RWPE1 (cell line): ENCODE measurements around the gene PLCXD1.

Experiments used
- CTCF ChIA-PET: fragments of 350-600 bp; sonication (Branson Sonifier 250); formaldehyde crosslinking; extraction: SDS; loops from one replicate; lab custom pipeline; 2021; lab: Yijun Ruan, JAX
- POLR2A ChIA-PET: fragments of 400-600 bp; formaldehyde crosslinking; extraction: SDS; loops from one replicate; lab custom pipeline; 2020; ENCODE audit warnings: antibody characterized with exemption; ENCODE audit not compliant: low non-redundant PET; lab: Yijun Ruan, JAX
- DNase-seq: peaks from one replicate; pipeline ENCODE4 v3.0.0; 2012; ENCODE audit warnings: low spot score
- H3K27ac ChIP-seq: fragments of 450-650 bp; 2 replicates; pipeline ENCODE4 v1.5.1; 2017
- TF ChIP-seq, protein P1 (sequence below): fragments of 450-650 bp; conservative IDR thresholded peaks from 2 replicates; pipeline ENCODE4 v1.5.1; 2017; ENCODE audit warnings: low read depth, mild to moderate bottlenecking

PLCXD1 gene

DNA sequence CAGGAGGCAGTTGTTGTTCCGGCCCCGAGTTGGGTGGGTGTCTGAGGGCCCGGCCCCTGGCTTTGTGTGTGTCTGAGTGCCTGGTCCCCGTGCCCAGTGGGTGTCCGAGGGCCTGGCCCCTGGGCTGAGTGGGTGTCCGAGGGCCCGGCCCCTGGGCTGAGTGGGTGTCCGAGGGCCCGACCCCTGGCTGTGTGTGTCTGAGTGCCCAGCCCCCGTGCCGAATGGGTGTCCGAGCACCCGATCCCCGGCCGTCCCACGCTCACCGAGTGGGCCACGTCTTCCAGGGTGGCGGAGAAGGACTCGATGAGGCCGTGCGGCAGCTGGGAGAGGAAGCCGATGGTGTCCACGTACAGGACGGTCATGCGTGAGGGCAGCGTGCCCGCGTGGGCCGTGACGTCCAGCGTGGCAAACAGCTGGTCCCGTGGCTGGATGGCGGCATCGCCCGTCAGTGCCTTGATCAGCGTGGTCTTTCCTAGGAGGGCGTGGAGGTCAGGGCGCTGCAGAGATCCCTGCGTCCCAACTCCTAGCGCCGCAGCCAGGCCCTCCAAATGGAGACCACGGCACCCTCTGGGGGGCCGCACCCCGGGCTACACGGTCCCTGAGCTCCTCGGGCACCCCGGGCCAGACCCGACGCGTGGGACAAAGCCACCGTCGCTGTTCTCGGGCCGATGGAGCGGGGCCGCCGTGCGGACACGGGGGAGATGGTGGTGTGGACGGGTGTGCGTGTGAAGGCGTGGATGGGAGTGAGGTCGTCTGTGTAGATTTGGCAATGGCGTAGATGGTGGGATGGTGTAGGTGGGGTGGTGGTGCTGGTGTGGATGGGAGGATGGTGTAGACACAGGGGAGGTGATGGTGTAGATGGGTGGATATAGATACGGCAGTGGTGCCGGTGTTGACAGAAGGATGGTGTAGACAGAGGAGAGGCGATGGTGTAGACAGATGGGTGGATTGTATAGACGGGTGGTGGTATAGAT is 30.3 kb downstream of the PLCXD1 start:
- TF ChIP-seq, protein P1, sequence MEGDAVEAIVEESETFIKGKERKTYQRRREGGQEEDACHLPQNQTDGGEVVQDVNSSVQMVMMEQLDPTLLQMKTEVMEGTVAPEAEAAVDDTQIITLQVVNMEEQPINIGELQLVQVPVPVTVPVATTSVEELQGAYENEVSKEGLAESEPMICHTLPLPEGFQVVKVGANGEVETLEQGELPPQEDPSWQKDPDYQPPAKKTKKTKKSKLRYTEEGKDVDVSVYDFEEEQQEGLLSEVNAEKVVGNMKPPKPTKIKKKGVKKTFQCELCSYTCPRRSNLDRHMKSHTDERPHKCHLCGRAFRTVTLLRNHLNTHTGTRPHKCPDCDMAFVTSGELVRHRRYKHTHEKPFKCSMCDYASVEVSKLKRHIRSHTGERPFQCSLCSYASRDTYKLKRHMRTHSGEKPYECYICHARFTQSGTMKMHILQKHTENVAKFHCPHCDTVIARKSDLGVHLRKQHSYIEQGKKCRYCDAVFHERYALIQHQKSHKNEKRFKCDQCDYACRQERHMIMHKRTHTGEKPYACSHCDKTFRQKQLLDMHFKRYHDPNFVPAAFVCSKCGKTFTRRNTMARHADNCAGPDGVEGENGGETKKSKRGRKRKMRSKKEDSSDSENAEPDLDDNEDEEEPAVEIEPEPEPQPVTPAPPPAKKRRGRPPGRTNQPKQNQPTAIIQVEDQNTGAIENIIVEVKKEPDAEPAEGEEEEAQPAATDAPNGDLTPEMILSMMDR, result no peak
- CTCF ChIA-PET, result no interaction called here
- no peak overlapping the region for H3K27ac ChIP-seq
- DNase-seq, result no peak
- POLR2A ChIA-PET, result no interaction called here

DNA sequence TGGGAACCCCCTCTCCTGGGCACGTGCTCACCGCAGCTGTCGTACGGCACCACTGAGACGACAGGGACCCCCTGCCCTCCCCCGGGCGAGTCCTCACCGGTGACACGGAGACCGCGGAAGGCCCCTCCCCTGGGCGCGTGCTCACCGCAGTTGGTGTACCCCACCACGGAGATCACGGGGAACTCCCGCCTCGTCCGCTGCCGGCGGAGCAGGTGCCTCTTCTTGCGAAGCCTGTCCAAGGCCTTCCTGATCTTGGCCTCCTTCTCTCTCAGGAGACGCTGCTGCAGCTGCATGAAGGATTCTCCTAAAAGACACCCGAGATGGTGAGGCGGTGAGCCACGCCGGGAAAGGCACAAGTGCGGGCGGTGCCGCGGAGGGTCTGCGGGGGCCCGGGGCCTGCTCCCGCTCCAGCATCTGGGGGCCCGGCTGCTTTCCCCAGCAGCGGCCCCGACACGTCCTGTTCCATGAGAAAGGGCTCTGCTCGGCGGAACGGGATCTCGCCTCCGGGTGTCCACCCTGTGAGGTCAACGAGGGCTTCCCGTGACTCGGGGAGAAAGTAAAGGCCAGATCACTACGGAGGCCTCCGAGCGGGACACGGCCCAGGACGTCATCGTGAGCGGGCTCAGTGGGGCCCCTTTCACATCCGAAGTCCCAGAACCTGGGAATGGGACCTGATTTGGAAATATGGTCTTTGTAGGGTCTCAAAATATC is 31.6 kb downstream of the PLCXD1 start:
- TF ChIP-seq, protein P1, result no peak
- ChIA-PET POLR2A (no interaction called here), CTCF (no interaction called here)
- no peak for DNase-seq
- H3K27ac ChIP-seq, result no peak overlapping the region

DNA sequence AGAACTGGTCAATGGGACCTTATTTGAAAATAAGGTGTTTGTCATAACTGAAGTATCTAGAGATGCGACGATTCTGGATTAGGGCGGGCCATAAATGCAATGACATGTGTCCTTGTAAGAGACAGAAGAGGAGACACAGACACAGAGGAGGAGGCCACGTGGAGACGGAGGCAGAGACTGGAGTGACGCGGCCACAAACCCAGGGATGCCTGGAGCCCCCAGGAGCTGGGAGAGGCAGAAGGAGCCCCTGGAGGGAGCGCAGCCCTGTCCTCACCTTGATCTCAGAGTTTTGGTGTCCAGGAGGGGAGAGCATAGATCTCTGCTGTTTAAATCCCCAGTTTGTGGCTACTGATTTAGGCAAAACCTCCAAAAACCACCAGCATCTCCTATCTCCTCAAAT is 32.4 kb downstream of the PLCXD1 start:
- no peak for DNase-seq
- CTCF ChIA-PET, result no interaction called here
- 0 out of 2 replicates have a peak overlapping the region, but pooled peaks have one; percentile 4 for H3K27ac ChIP-seq
- POLR2A ChIA-PET, result no interaction called here
- TF ChIP-seq, protein P1, result no peak

DNA sequence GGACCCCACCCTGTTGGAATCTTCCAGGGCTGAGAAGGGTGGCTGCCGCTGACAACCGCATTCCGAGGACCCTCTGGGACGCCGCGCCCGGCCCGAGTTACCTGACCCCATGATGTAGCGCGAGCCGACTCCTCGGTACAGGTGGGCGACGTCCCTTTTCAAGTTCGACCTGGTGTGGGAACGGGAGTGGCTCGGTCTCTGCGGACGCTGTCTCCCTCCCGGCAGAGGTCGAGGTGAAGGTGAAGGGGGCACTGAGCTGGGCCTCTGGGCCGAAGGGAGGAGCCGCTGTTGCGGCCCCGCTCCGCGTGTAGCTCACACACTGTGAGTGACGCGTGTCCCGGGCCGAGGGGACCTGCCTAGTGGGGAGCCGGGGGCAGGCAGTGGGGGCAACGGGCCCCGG is 32.9 kb downstream of the PLCXD1 start:
- ChIA-PET CTCF (no interaction called here), POLR2A (no interaction called here)
- TF ChIP-seq, protein P1, result no peak
- H3K27ac ChIP-seq, result 0 out of 2 replicates have a peak overlapping the region, but pooled peaks have one; percentile 4
- no peak for DNase-seq

DNA sequence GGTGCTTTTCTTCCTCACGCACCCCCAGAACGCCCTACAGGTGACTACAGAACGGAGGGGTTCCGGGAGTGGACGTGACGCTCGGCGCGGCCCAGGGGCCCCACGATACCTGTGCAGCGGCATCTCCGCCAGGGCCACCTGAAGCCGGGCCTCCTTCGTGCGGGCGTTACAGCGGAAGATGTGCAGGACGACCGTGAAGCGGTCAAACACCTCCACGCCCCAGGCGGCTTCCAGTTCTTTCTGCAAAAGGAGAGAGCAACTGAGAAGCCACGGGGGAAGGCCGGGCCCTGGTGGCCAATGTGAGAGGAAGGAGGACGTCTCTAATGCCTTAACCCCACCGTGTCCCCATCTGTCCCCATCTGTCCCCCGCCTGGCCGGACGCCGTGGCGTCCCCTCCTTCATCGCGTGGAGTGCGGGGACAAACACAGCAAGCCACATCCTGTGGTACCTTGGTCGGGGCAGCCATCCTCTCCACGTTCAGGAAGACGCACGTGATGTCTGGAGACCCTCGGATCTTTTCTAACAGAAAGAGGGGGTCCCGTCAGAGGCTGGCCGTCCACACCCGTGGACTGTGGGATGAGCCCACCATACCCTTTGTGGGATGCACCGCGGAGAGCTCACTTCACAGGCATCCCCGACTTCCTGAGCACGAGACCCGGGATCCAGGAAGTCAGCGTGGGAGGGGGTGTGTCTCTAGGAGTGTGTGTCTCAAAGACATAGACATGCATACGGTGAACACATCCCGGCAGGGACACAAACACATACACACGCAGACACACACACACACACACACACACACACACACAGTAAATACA is 33.8 kb downstream of the PLCXD1 start:
- TF ChIP-seq, protein P1, result no peak
- no peak for DNase-seq
- no peak overlapping the region for H3K27ac ChIP-seq
- ChIA-PET CTCF (no interaction called here), POLR2A (no interaction called here)
